IMR-90 (cell line): ENCODE measurements around the gene CSF1. TPM values are rescaled to one million over a fixed set of nuclear protein-coding genes. Genes with fewer than 3 reads are reported as not detected.

Experiments used
- ATAC-seq: fragments of 200-7000 bp; cut with Tn5 transposase; 2 replicates; pipeline ENCODE4 v1.9.1; 2020; ENCODE audit warnings: low read depth, mild to moderate bottlenecking, moderate library complexity
- Bru-seq: library from RNA; stranded (reverse); fragments of 400-500 nt; gene quantifications from one replicate; lab custom pipeline; 2021; lab: Mats Ljungman, UMichigan
- BruChase-seq, 2 experiments: library from RNA; stranded (reverse); fragments of 400-500 nt; gene quantifications; one replicate each; lab custom pipeline; 2021; lab: Mats Ljungman, UMichigan
- BruUV-seq: library from RNA; stranded (reverse); fragments of 400-500 nt; replicated peaks from 2 replicates; lab custom pipeline; 2021; lab: Mats Ljungman, UMichigan
- CTCF ChIA-PET: fragments of 300-600 bp; formaldehyde crosslinking; extraction: SDS; loops from one replicate; lab custom pipeline; 2021; ENCODE audit warnings: antibody characterized with exemption; lab: Yijun Ruan, JAX
- POLR2A ChIA-PET: fragments of 300-600 bp; sonication (Branson Sonifier 250); formaldehyde crosslinking; loops from one replicate; lab custom pipeline; 2022; ENCODE audit warnings: antibody characterized with exemption; ENCODE audit not compliant: unreplicated experiment; lab: Charles Lee
- DNase-seq: peaks from one replicate; pipeline ENCODE4 v3.0.0; 2013
- H2AFZ ChIP-seq: replicated peaks from 2 replicates; pipeline ENCODE3; 2013; ENCODE audit warnings: low read length, mild to moderate bottlenecking; ENCODE audit not compliant: poor library complexity
- H2AK5ac ChIP-seq: 2 replicates; pipeline ENCODE4 v1.6.1; 2013; ENCODE audit warnings: low read depth, low read length, inconsistent platforms
- H2AK9ac ChIP-seq: replicated peaks from 2 replicates; pipeline ENCODE3; 2013; ENCODE audit warnings: mild to moderate bottlenecking, low read depth, low read length, moderate library complexity; ENCODE audit not compliant: poor library complexity
- H2BK120ac ChIP-seq: 2 replicates; pipeline ENCODE4 v1.6.1; 2013; ENCODE audit warnings: low read depth, low read length, inconsistent platforms
- H2BK15ac ChIP-seq: 3 replicates; pipeline ENCODE4 v1.6.1; 2013; ENCODE audit warnings: low read depth, low read length, inconsistent platforms
- H2BK20ac ChIP-seq: 2 replicates; pipeline ENCODE4 v1.6.1; 2013; ENCODE audit warnings: low read depth, mild to moderate bottlenecking, inconsistent platforms, low read length, moderate library complexity
- H2BK5ac ChIP-seq: 2 replicates; pipeline ENCODE4 v1.6.1; 2013; ENCODE audit warnings: mild to moderate bottlenecking, low read depth, low read length, inconsistent platforms; ENCODE audit not compliant: poor library complexity, severe bottlenecking
- H3K14ac ChIP-seq: replicated peaks from 2 replicates; pipeline ENCODE4 v1.6.1; 2013; ENCODE audit warnings: low read depth, low read length, inconsistent platforms
- H3K18ac ChIP-seq: 2 replicates; pipeline ENCODE4 v1.6.1; 2013; ENCODE audit warnings: low read depth, low read length, control low read depth
- H3K23ac ChIP-seq: 2 replicates; pipeline ENCODE4 v1.6.1; 2013; ENCODE audit warnings: low read depth, low read length, inconsistent platforms
- H3K27ac ChIP-seq: 2 replicates; pipeline ENCODE4 v1.5.1; 2013; ENCODE audit warnings: mild to moderate bottlenecking, control low read depth, low read length; ENCODE audit not compliant: insufficient read depth
- H3K27me3 ChIP-seq: 2 replicates; pipeline ENCODE4 v1.6.1; 2013; ENCODE audit warnings: low read length; ENCODE audit not compliant: control insufficient read depth, insufficient read depth
- H3K36me3 ChIP-seq: 2 replicates; pipeline ENCODE4 v1.6.1; 2013; ENCODE audit warnings: low read length, mixed read lengths; ENCODE audit not compliant: control insufficient read depth, insufficient read depth
- H3K4ac ChIP-seq: 2 replicates; pipeline ENCODE4 v1.6.1; 2013; ENCODE audit warnings: low read depth, low read length, inconsistent platforms
- H3K4me1 ChIP-seq: 2 replicates; pipeline ENCODE4 v1.6.1; 2013; ENCODE audit warnings: low read length, mixed read lengths; ENCODE audit not compliant: control insufficient read depth, insufficient read depth
- H3K4me2 ChIP-seq: 2 replicates; pipeline ENCODE4 v1.6.1; 2013; ENCODE audit warnings: low read depth, mild to moderate bottlenecking, control low read depth, low read length, moderate library complexity
- H3K4me3 ChIP-seq: 2 replicates; pipeline ENCODE4 v1.5.1; 2013; ENCODE audit warnings: low read depth, mild to moderate bottlenecking, control low read depth, low read length, moderate library complexity; ENCODE audit not compliant: insufficient read depth
- H3K56ac ChIP-seq: 2 replicates; pipeline ENCODE4 v1.6.1; 2013; ENCODE audit warnings: low read length, inconsistent platforms; ENCODE audit not compliant: insufficient read depth; ENCODE audit errors: extremely low read depth
- H3K79me1 ChIP-seq, 2 experiments: 2 replicates each; pipeline ENCODE4 v1.6.1; 2013; ENCODE audit warnings: low read length in 2 of 2, inconsistent platforms in 1 of 2, low read depth in 1 of 2
- H3K9ac ChIP-seq: 2 replicates; pipeline ENCODE4 v1.6.1; 2013; ENCODE audit warnings: low read depth, low read length, control low read depth
- H3K9me1 ChIP-seq: 2 replicates; pipeline ENCODE4 v1.6.1; 2013; ENCODE audit warnings: low read length, inconsistent platforms; ENCODE audit not compliant: insufficient read depth
- H3K9me3 ChIP-seq: 2 replicates; pipeline ENCODE4 v1.6.1; 2013; ENCODE audit warnings: low read length; ENCODE audit not compliant: control insufficient read depth, insufficient read depth
- H4K20me1 ChIP-seq: 2 replicates; pipeline ENCODE4 v1.6.1; 2013; ENCODE audit warnings: low read length, inconsistent platforms; ENCODE audit not compliant: insufficient read depth
- H4K5ac ChIP-seq: 2 replicates; pipeline ENCODE4 v1.6.1; 2013; ENCODE audit warnings: mild to moderate bottlenecking, low read depth, low read length, control low read depth
- H4K8ac ChIP-seq, 2 experiments: 2 replicates each; pipeline ENCODE4 v1.6.1; 2013; ENCODE audit warnings: low read depth in 2 of 2, low read length in 2 of 2, control low read depth in 1 of 2, inconsistent platforms in 1 of 2
- H4K91ac ChIP-seq: 2 replicates; pipeline ENCODE4 v1.6.1; 2013; ENCODE audit warnings: low read depth, low read length, inconsistent platforms; ENCODE audit not compliant: insufficient read depth
- BHLHE40 ChIP-seq: fragments of 150-350 bp; IDR thresholded peaks from 2 replicates; pipeline ENCODE4 v1.6.1; 2016; ENCODE audit warnings: mild to moderate bottlenecking, low read depth, low read length
- CHD1 ChIP-seq: IDR thresholded peaks from 2 replicates; pipeline ENCODE4 v1.6.1; 2012; ENCODE audit warnings: low read depth, low read length, improper control_type of control experiment
- MAFK ChIP-seq: IDR thresholded peaks from 2 replicates; pipeline ENCODE4 v1.6.1; 2012; ENCODE audit warnings: low read depth, low read length, improper control_type of control experiment
- POLR2A ChIP-seq: IDR thresholded peaks from 2 replicates; pipeline ENCODE4 v1.6.1; 2012; ENCODE audit warnings: mild to moderate bottlenecking, low read depth, low read length
- RAD21 ChIP-seq: IDR thresholded peaks from 2 replicates; pipeline ENCODE4 v1.6.1; 2012; ENCODE audit warnings: low read length, improper control_type of control experiment
- USF2 ChIP-seq: fragments of 150-350 bp; IDR thresholded peaks from 2 replicates; pipeline ENCODE4 v1.6.1; 2017; ENCODE audit warnings: mild to moderate bottlenecking, antibody characterized with exemption, low read length, low read depth
- WGBS, 2 experiments: methylation state at CpG; one replicate each; pipeline versions ENCODE4 v1.1.5 to v1.1.7; 2013; ENCODE audit warnings: missing lambda C conversion rate in 2 of 2; ENCODE audit not compliant: insufficient read length in 1 of 2; ENCODE audit errors: extremely low coverage in 2 of 2; 5-methylcytosine and 5-hydroxymethylcytosine counted together
- dilution Hi-C: fragments of 300-500 bp; cut with HindIII; formaldehyde crosslinking; loops from one replicate; pipeline ENCODE4 v1.14.3; 2018; ENCODE audit warnings: low sequenced_read_pairs; ENCODE audit not compliant: unreplicated experiment
- in situ Hi-C: fragments of 300-500 bp; cut with MboI; formaldehyde crosslinking; loops from 3 replicates; pipeline ENCODE4 v1.14.3; 2019; ENCODE audit warnings: low sequenced_read_pairs, inconsistent platforms, mixed read lengths
- intact Hi-C: fragments of 100-400 bp; cut with micrococcal nuclease; formaldehyde crosslinking; loops from 2 replicates; pipeline ENCODE4 v1.10.0; 2022
- long read RNA-seq: library from polyadenylated mRNA; unstranded; transcript quantifications from one replicate; pipeline ENCODE4 v2.0.0, GENCODE V29; 2021; ENCODE audit not compliant: unreplicated experiment
- polyA plus RNA-seq, 3 experiments: library from polyadenylated mRNA; depleted of rRNA; stranded (reverse); fragments of >200 nt; gene quantifications; 2 replicates each; pipeline ENCODE4 v1.2.3, GENCODE V29; 2012; ENCODE audit warnings: low replicate concordance in 1 of 3
- total RNA-seq: library from RNA; depleted of rRNA; stranded (reverse); fragments of >200 nt; gene quantifications from 2 replicates; pipeline ENCODE4 v1.2.3, GENCODE V29; 2012; rRNA removed

Gene CSF1
- total RNA-seq (9.4 and 14.3 TPM in 2 replicates), polyA plus RNA-seq (2012; rRNA removed) (22.0 and 25.6 TPM in 2 replicates), Bru-seq, nascent RNA (percentile 65 among the genes with signal in this experiment), BruChase-seq, experiment 1, labeled RNA remaining after a 6-hour chase (percentile 59 among the genes with signal in this experiment), BruChase-seq, experiment 2, labeled RNA remaining after a 2-hour chase (percentile 68 among the genes with signal in this experiment)
- 19.2 and 30.9 TPM in 2 replicates for polyA plus RNA-seq (2012; cell fraction: cytosol; rRNA removed)
- 26.9 and 32.7 TPM in 2 replicates for polyA plus RNA-seq (2012; cell fraction: nucleus; rRNA removed; ENCODE audit: low replicate concordance)
- long read RNA-seq, full-length matches to known transcripts: 23 of 81 reads
- long read RNA-seq, partial matches to known transcripts: 23 of 81 reads
- long read RNA-seq, other reads (novel, unspliced or antisense): 35 of 81 reads

GRCh38 chr1:109910123-109910962, at the start of gene CSF1:
Gene CSF1, plus strand, starts transcription at chr1:109910849. Its CDS starts 175 bp downstream, at chr1:109911024.
- Histone ChIP-seq H4K8ac (peak within 1 kb of the TSS; percentile 88 to 92), H2AK5ac (peak within 1 kb of the TSS; percentile 97), H3K4me3 (peak within 1 kb of the TSS; percentile 98), H2AK9ac (peak within 1 kb of the TSS; percentile 94), H2BK20ac (peak within 1 kb of the TSS; percentile 87), H3K9me3 (no peaks in the 10 kb centered on the region), H3K14ac (peak within 1 kb of the TSS; percentile 97), H3K4me1 (peaks cover 25% of the 10 kb centered on the region), H3K23ac (peak within 1 kb of the TSS; percentile 97), H2BK120ac (peak within 1 kb of the TSS; percentile 98), H4K5ac (peak within 1 kb of the TSS; percentile 47), H2AFZ (peak within 1 kb of the TSS; percentile 92), H3K18ac (peak within 1 kb of the TSS; percentile 95), H3K27ac (peak within 1 kb of the TSS; percentile 85), H3K9me1 (peaks cover 28% of the 10 kb centered on the region), H4K91ac (peak within 1 kb of the TSS; percentile 90), H3K36me3 (peaks cover 8% of the 10 kb centered on the region; the same call in 1 of the 2 replicates), H2BK5ac (peak within 1 kb of the TSS; percentile 64), H3K9ac (peak within 1 kb of the TSS; percentile 92), H3K4ac (peak within 1 kb of the TSS; percentile 96), H3K56ac (peak within 1 kb of the TSS; percentile 89), H3K4me2 (peak within 1 kb of the TSS; percentile 81), H3K79me1 (peaks cover 13 to 51% of the 10 kb centered on the region in 2 experiments; a peak in 3 of 4 replicates), H3K27me3 (no peaks in the 10 kb centered on the region; the same call in 1 of the 2 replicates), H2BK15ac (peak within 1 kb of the TSS; percentile 88; the same call in 2 of the 3 replicates), H4K20me1 (peaks cover 37% of the 10 kb centered on the region)
- 4% methylated on average over 11 of the region's 45 CpGs; no CpG with 5 or more reads in 1 of the 2 experiments for WGBS, 2 experiments
- dilution Hi-C loops (no loop called here), intact Hi-C loops (loop anchor here (1.0 to 5.0 kb wide), 4 partner anchors 33 to 363 kb away; partner anchors contain the start of genes AHCYL1 and GNAI3), in situ Hi-C loops (loop anchor here (10.0 to 25.0 kb wide), 2 partner anchors 123 to 266 kb away; no protein-coding TSS in a partner anchor)
- ATAC-seq (peak; percentile 68), DNase-seq (peak; percentile 86)
- BruUV-seq: no TSS peak
- TF ChIP-seq POLR2A: peak; percentile 84
- peak; percentile 4; the same call in 1 of the 2 replicates for TF ChIP-seq RAD21
- TF ChIP-seq USF2: peak; percentile 62
- TF ChIP-seq CHD1: peak; percentile 58; the same call in 1 of the 2 replicates
- TF ChIP-seq BHLHE40: no peak
- peak; percentile 70 for TF ChIP-seq MAFK
- ChIA-PET CTCF (no interaction called here), POLR2A (no interaction called here)
